Prostate gland (tissue), 2 donors: ENCODE results near the gene USP9X.

ENCODE experiments used
- POLR2A ChIP-seq: fragments of 450-650 bp; IDR thresholded peaks from one replicate; pipeline ENCODE4 v1.6.1; 2016; ENCODE audit warnings: antibody characterized with exemption, mild to moderate bottlenecking
- POLR2AphosphoS5 ChIP-seq: sonication (generic); formaldehyde crosslinking; IDR thresholded peaks from one replicate; pipeline ENCODE4 v1.6.1; 2017; ENCODE audit warnings: antibody characterized with exemption
- TF ChIP-seq, protein P1 (sequence below), 4 experiments: fragments of 200-600 bp in 2 of 4; fragments of 450-650 bp in 2 of 4; sonication (generic) in 2 of 4; IDR thresholded peaks; 1 replicate in 3 of 4; 2 replicates in 1 of 4; pipeline ENCODE4 v1.5.1; 2016 to 2019; ENCODE audit warnings: antibody characterized with exemption in 4 of 4, mild to moderate bottlenecking in 2 of 4, moderate library complexity in 2 of 4

DNA sequence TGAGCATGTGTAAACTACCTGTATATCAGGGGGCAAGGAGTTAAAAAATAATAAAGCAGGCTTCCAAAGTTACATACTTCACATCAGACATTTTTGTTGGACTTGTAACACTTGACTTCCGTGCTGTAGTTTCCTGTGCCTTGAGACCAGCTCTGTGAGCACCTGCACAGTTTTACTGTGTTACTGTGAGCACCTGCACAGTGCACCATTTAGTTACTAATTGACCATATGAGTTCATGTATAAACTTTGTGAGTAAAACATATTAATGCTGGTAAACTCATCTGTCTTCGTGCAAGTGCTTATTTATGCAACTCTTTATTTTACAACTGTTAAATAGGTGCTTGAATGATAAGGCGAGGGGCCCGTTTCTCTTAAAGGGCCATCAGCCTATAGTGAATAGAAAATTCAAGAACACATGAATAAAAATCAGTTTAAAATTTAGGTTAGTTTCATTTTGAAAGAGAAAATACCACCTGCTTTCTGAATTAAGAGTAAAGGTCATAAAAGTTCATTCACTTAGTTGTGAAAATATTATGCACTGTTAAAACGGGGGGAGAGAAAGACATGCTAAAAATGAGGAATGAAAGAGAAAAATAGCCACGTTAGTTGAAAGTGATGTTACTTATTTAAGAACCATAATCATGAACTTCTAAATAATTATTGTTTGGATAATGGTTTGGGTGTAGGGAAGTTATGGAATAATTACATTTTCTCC is 42.4 kb downstream of the USP9X start:
- no peak for TF ChIP-seq POLR2AphosphoS5
- TF ChIP-seq, protein P1, sequence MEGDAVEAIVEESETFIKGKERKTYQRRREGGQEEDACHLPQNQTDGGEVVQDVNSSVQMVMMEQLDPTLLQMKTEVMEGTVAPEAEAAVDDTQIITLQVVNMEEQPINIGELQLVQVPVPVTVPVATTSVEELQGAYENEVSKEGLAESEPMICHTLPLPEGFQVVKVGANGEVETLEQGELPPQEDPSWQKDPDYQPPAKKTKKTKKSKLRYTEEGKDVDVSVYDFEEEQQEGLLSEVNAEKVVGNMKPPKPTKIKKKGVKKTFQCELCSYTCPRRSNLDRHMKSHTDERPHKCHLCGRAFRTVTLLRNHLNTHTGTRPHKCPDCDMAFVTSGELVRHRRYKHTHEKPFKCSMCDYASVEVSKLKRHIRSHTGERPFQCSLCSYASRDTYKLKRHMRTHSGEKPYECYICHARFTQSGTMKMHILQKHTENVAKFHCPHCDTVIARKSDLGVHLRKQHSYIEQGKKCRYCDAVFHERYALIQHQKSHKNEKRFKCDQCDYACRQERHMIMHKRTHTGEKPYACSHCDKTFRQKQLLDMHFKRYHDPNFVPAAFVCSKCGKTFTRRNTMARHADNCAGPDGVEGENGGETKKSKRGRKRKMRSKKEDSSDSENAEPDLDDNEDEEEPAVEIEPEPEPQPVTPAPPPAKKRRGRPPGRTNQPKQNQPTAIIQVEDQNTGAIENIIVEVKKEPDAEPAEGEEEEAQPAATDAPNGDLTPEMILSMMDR (IDR thresholded peaks at IDR 0.05): no peak
- TF ChIP-seq POLR2A: no peak
